Activated CD4-positive, alpha-beta memory T cell treated with anti-CD3 and anti-CD28 coated beads, Interleukin-2, amount 10 ng/mL, durations not matched to agents 7 days and 5 days (primary cell): Measurements from ENCODE around the gene SLC66A2. TPM values are rescaled to one million over a fixed set of nuclear protein-coding genes. Genes with fewer than 3 reads are reported as not detected.

Experiments
- CTCF ChIA-PET: fragments of 350-600 bp; sonication (Branson Sonifier 250); formaldehyde crosslinking; loops from one replicate; lab custom pipeline; 2021; ENCODE audit warnings: antibody characterized with exemption, inconsistent platforms; lab: Charles Lee
- POLR2A ChIA-PET: fragments of 350-600 bp; sonication (Branson Sonifier 250); formaldehyde crosslinking; loops from one replicate; lab custom pipeline; 2021; ENCODE audit warnings: antibody characterized with exemption; lab: Charles Lee
- DNase-seq: peaks from one replicate; pipeline ENCODE4 v3.0.0-alpha.2; 2020
- H3K27ac Mint-ChIP-seq: one replicate; pipeline ENCODE4 v1.8.0; 2021; ENCODE audit warnings: mild to moderate bottlenecking, mixed read lengths
- H3K27me3 Mint-ChIP-seq: one replicate; pipeline ENCODE4 v1.8.0; 2021; ENCODE audit warnings: mixed read lengths
- H3K36me3 Mint-ChIP-seq: one replicate; pipeline ENCODE4 v1.8.0; 2021; ENCODE audit warnings: low read depth, mixed read lengths
- H3K4me1 Mint-ChIP-seq: one replicate; pipeline ENCODE4 v1.8.0; 2021; ENCODE audit warnings: mixed read lengths
- H3K4me3 Mint-ChIP-seq: one replicate; pipeline ENCODE4 v1.8.0; 2021; ENCODE audit warnings: mild to moderate bottlenecking, mixed read lengths
- H3K9me3 Mint-ChIP-seq: one replicate; pipeline ENCODE4 v1.8.0; 2021; ENCODE audit warnings: mixed read lengths
- total RNA-seq, 2 experiments: library from RNA; stranded (reverse); gene quantifications; one replicate each; pipeline ENCODE4 v1.2.3, GENCODE V29; 2021

The SLC66A2 gene
- total RNA-seq, 2 experiments from 2014 or later = 28.6 to 32.0 TPM

DNA sequence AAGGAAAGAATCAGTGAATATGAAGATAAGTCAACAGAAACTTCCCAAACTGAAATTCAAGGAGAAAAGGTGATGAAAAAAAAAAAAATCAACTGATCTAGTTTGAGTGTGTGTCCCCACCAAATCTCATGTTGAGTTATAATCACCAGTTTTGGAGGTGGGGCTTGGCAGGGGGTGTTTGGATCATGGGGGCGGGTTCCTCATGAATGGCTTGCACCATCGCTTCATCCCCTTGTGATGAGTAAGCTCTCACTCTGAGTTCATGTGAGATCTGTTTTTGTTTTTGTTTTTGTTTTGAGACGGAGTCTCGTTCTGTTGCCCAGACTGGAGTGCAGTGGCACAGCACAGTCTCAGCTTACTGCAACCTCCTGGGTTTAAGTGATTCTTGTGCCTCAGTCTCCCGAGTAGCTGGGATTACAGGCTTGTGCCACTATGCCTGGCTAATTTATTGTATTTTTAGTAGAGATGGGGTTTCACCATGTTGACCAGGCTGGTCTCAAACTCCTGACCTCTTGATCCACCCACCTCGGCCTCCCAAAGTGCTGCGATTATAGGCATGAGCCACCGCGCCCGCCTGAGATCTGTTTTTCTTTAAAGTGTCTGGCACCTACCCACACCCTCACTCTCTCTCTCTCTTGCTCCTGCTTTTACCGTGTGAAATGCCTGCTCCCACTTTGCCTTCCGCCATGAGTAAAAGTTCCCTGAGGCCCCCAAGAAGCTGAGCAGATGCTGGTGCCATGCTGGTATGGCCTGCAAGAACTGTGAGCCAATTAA, 4.0 kb upstream of the SLC66A2 start:
- Mint-ChIP-seq H3K36me3 (no peaks in the 10 kb centered on the region), H3K4me3 (no peak overlapping the region), H3K9me3 (no peaks in the 10 kb centered on the region), H3K4me1 (peaks cover 16% of the 10 kb centered on the region), H3K27ac (no peak overlapping the region), H3K27me3 (peaks cover 15% of the 10 kb centered on the region)
- no peak for DNase-seq
- ChIA-PET CTCF (no interaction called here), POLR2A (no interaction called here)

DNA sequence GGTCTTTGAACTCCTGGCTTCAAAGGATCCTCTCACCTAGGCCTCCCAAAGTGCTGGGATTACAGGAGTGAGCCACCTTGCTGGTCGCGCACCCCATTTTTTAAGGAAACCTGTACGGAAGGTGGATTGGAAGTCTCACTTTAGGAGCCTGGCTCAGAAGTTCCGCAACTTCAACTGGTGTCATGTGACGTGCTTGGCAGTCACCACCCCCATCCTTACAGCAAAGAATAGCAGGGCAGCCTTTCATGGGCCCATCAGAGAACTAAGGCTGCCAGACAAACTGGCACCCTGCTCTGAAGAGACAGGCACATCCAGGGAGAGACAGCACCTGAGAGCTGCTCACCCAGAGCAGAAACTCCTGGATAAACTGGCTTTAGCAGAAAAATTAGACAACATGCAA, 3.3 kb upstream of the SLC66A2 start:
- Mint-ChIP-seq H3K27me3 (peaks cover 15% of the 10 kb centered on the region), H3K4me3 (no peak overlapping the region), H3K36me3 (peaks cover under 1% of the 10 kb centered on the region), H3K9me3 (no peaks in the 10 kb centered on the region), H3K27ac (no peak overlapping the region), H3K4me1 (peaks cover 16% of the 10 kb centered on the region)
- CTCF ChIA-PET = no interaction called here
- DNase-seq = no peak
- POLR2A ChIA-PET = no interaction called here

DNA sequence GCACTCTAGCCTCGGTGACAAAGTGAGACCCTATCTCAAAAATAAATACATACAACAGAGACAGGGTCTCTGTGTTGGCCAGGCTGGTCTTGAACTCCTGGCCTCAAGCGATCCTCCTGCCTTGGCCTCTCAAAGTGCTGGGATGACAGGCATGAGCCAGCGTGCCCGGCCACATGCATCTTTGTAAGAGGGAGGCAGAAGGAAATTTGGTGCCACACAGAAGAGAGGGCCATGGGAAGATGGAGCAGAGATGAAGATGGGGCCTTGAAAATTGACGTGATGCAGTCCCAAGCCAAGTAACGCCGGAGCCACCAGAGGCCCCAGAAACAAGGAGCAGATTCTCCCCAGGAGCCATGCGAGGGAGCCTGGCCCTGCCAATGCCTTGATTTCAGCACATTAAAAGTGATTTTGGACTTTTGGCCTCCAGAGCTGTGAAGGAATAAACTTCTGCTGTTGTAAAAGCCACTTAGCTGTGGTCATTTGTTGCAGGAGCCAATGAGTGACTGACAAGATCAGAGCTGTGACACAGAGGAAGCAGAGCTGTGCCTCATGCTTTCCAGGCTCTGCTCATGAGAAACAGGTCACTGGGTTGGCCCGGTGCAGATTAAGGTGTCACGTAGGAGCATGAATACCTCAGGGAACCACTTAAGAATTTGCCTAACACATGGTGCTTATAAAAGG, 2.7 kb upstream of the SLC66A2 start:
- no peak for DNase-seq
- Mint-ChIP-seq H3K4me3 (no peak overlapping the region), H3K27ac (no peak overlapping the region), H3K36me3 (peaks cover 4% of the 10 kb centered on the region), H3K27me3 (peaks cover 15% of the 10 kb centered on the region), H3K9me3 (no peaks in the 10 kb centered on the region), H3K4me1 (peaks cover 19% of the 10 kb centered on the region)
- CTCF ChIA-PET = no interaction called here
- POLR2A ChIA-PET = interaction anchor here (3.6 kb wide), 1 partner anchor 8 kb away, joined by 34 read pairs; no protein-coding TSS in a partner anchor

DNA sequence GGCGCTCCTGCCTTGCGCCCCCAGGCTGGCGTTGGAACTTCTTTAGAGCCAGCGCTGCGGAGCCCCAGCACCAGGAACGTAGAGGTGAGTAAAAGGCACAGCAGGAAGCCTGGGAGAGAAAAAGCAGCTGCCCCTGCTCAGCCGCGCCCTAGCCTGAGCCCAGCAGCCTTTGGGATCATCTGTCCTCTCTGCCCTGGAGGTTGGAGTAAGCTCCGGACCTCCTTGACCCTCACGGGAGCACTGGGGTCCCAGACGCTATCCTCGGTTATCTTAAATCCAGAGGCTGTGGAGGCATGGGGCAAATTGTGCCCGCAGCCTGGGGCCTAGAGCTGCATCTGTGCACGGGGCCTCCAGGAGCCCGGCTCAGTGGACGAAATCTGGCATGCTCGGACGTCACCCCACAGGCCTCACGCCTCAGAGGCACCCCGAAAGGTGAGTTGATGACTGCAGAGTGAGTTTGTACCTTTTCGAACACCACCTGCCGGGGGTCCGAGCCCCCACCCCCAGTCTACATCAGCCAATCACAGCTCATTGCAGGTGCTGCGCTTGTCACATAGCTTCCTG, 1.6 kb upstream of the SLC66A2 start:
- Mint-ChIP-seq H3K9me3 (no peaks in the 10 kb centered on the region), H3K4me1 (peaks cover 23% of the 10 kb centered on the region), H3K27ac (no peak overlapping the region), H3K27me3 (peaks cover 15% of the 10 kb centered on the region), H3K36me3 (peaks cover 8% of the 10 kb centered on the region), H3K4me3 (no peak overlapping the region)
- CTCF ChIA-PET = interaction anchor here (0.7 kb wide), 1 partner anchor 14 kb away, joined by 3 read pairs; no protein-coding TSS in a partner anchor
- POLR2A ChIA-PET = interaction anchor here (3.6 kb wide), 1 partner anchor 9 kb away, joined by 34 read pairs; no protein-coding TSS in a partner anchor
- DNase-seq = no peak

DNA sequence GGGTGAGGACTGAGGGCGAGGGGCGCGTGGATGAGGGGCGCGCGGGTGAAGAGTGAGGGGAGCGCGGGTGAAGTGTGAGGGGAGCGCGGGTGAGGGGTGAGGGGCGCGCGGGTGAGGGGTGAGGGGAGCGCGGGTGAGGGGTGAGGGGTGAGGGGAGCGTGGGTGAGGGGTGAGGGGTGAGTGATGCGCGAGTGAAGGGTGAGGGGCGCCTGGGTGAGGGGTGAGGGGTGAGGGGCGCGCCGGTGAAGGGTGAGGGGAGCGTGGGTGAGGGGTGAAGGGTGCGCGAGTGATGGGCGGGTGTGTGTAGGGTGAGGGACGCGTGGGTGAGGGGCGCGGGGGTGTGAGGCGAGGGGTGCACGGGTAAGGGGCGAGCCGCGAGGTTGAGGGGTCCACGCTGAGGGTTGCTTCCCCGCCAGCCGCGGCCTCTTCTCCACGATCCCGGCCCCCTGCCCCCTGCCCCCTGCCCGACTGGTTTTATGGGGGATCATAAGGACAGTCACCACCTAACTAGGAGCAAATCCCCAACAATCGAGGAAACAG, 1.1 kb upstream of the SLC66A2 start:
- no peak for DNase-seq
- ChIA-PET POLR2A (interaction anchor here (0.9 to 3.6 kb wide), 4 partner anchors 10 to 273 kb away, joined by 4 to 34 read pairs (median 23); partner anchors contain the start of genes CTDP1, RBFA and TXNL4A), CTCF (interaction anchor here (1.7 kb wide), 1 partner anchor 33 kb away, joined by 10 read pairs; no protein-coding TSS in a partner anchor)
- H3K4me1 Mint-ChIP-seq = peaks cover 23% of the 10 kb centered on the region
- peaks cover 8% of the 10 kb centered on the region for H3K36me3 Mint-ChIP-seq
- no peak overlapping the region for H3K27ac Mint-ChIP-seq
- H3K27me3 Mint-ChIP-seq = peaks cover 15% of the 10 kb centered on the region
- no peak overlapping the region for H3K4me3 Mint-ChIP-seq
- H3K9me3 Mint-ChIP-seq = no peaks in the 10 kb centered on the region

DNA sequence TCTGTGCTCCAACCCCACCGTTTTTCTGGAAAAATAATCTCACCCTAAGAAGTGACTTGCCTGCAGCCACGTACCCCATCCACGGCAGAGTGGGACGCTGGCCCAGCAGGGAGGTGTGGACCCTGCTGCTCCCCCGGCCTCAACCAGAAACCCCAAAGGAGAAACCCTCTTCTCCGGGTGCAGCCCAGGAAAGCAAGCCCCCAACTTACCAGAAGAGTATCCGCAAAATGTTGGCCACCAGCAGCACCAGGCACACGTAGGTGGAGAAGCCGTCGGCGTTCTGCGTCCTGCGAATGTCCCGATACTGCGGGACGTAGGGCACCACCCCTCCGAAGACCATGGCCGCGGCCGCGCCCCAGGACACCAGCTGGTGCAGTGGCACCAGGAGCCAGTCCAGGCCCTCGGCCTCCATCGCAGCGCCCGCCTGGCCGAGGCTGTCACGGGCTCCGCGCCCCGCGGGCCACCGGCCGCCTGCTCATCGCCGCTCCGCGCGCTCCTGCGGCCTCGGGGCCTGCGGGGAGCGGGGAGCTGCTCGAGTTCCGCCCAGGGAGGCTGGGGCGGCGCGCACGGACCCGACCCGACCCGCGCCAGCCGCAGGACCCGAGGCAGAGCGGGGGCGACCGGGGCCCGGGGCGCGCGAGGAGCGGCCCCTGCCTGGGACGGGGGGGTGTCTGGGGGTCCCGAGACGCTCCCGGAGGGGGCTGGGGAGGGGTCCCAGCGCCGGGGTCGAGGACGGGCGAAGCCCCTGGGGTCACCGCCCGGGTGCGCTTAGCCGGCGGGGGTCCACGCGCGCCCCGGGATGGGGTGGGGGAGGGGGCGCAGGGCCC, 725 bp downstream of the SLC66A2 start:
- Mint-ChIP-seq H3K4me3 (peak overlapping the region; percentile 82), H3K27me3 (peaks cover 11% of the 10 kb centered on the region), H3K27ac (peak overlapping the region; percentile 42), H3K9me3 (no peaks in the 10 kb centered on the region), H3K4me1 (peaks cover 23% of the 10 kb centered on the region), H3K36me3 (peaks cover 12% of the 10 kb centered on the region)
- no peak for DNase-seq
- ChIA-PET POLR2A (interaction anchor here (0.7 to 3.6 kb wide), 6 partner anchors 9 to 271 kb away, joined by 3 to 34 read pairs (median 9); partner anchors contain the start of genes CTDP1 and TXNL4A), CTCF (interaction anchor here (1.0 to 1.8 kb wide), 3 partner anchors 9 to 84 kb away, joined by 3 to 10 read pairs (median 4); partner anchors contain the start of gene RBFA)

DNA sequence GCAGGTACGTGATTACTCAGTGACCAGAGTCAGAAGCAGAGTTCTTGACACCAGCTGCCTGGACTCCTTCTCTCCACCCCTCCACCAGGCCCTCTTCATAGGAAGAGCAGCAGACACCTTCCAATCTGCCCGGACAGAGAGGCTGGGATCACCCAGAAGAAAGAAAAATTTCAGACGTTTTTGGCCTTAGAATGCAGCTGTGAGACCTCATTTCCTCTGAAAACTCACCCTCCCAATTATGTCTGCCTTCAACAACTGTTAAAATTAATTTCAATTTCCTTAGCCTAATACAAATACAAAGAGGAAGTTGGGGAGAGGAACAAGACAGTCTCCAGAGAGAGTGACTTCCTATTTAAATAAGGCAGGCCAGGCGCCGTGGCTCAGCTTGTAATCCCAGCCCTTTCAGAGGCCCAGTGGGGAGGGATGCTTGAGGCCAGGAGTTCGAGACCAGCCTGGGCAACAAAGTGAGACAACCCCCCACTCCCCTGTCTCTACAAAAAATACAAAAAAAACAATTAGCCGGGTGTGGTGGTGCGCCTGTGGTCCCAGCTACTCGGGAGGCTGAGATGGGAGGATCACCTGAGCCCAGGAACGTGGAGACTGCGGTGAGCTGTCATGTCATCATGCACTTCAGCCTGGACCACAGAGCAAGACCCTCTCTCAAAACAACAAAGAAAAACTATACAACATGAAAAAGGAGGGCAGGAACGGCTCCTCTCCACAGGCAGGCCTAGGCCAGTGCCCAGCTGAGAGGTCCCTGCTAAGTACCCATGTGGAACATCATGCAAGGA, 1.6 kb downstream of the SLC66A2 start:
- ChIA-PET CTCF (interaction anchor here (1.0 to 1.8 kb wide), 2 partner anchors 10 to 85 kb away, joined by 3 to 4 read pairs; partner anchors contain the start of gene RBFA), POLR2A (interaction anchor here (0.6 to 3.6 kb wide), 6 partner anchors 10 to 556 kb away, joined by 3 to 34 read pairs (median 5); partner anchors contain the start of gene TXNL4A)
- peaks cover 19% of the 10 kb centered on the region for H3K4me1 Mint-ChIP-seq
- H3K27ac Mint-ChIP-seq = peak overlapping the region; percentile 42
- H3K9me3 Mint-ChIP-seq = no peaks in the 10 kb centered on the region
- H3K36me3 Mint-ChIP-seq = peaks cover 12% of the 10 kb centered on the region
- DNase-seq = no peak
- peaks cover 6% of the 10 kb centered on the region for H3K27me3 Mint-ChIP-seq
- peak overlapping the region; percentile 82 for H3K4me3 Mint-ChIP-seq

DNA sequence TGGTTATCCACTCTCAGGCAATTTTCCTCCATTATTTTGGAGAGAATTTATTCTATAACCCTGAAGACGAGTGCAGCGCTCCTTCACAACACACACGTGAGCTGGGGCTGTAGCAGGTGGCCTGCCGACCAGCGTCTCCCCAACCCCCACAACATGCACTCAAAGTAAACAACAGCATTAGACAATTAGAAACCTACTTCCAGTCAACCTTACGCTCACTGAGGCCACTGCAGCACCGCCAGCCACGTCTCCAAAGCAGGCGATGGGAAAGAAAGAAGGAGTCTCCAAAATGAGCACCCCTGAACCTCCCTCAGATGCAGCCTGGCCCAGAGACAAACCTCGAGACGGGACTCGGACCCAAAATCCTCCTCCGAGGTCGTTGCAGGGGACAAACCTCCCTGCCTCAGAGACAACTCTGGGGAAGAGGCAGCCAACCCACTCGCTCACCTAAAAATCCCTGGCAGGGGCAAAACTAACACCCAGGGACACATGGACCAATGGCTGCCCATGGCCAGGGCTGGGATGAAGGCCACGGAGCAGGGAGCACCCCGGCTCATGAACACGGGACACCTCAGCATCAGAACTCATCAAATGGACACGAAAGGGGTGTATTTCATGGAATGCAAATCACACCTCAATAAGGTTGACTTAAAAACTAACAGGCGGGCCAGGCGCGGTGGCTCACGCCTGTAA, 2.6 kb downstream of the SLC66A2 start:
- Mint-ChIP-seq H3K36me3 (peaks cover 12% of the 10 kb centered on the region), H3K27me3 (peaks cover under 1% of the 10 kb centered on the region), H3K9me3 (no peaks in the 10 kb centered on the region), H3K27ac (no peak overlapping the region), H3K4me3 (peak overlapping the region; percentile 10), H3K4me1 (peaks cover 28% of the 10 kb centered on the region)
- no peak for DNase-seq
- CTCF ChIA-PET = no interaction called here
- POLR2A ChIA-PET = interaction anchor here (1.2 to 2.1 kb wide), 2 partner anchors 11 to 160 kb away, joined by 4 to 6 read pairs; no protein-coding TSS in a partner anchor

DNA sequence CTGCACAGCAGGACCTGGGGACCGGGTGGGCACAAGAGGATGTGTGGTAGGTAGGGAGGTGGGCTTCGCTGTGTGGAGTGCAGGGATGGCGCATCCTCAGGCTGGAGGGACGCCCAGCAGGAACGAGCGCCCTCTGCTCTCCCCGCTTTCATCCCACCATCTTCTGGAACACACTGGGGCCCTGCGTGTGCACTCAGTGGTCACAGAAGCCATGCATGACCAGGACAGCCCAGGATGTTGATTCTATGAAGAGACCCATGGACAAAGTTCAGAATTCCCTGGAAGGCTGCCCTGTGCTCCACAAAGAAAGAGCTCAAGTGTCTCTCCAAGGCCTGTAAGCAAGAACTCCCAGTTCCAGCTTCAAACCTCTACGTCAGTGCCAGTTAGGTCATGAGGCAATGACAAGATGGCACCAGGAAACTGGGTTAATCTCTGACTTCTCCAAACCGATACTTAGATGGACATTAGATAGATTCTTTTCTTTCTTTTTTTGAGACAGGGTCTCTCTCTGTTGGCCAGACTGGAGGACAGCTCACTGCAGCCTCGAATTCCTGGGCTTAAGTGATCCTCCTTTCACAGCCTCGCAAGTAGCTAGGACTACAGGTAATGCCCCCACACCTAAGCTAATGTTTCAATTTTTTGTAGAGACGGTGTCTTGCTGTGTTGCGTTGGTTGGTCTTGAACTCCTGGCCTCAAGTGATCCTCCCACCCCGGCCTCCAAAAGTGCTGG, 3.4 kb downstream of the SLC66A2 start:
- peaks cover 28% of the 10 kb centered on the region for H3K4me1 Mint-ChIP-seq
- H3K36me3 Mint-ChIP-seq = peaks cover 12% of the 10 kb centered on the region
- no peak for DNase-seq
- no peak overlapping the region for H3K27ac Mint-ChIP-seq
- H3K4me3 Mint-ChIP-seq = no peak overlapping the region
- POLR2A ChIA-PET = no interaction called here
- CTCF ChIA-PET = no interaction called here
- H3K9me3 Mint-ChIP-seq = no peaks in the 10 kb centered on the region
- H3K27me3 Mint-ChIP-seq = no peaks in the 10 kb centered on the region

DNA sequence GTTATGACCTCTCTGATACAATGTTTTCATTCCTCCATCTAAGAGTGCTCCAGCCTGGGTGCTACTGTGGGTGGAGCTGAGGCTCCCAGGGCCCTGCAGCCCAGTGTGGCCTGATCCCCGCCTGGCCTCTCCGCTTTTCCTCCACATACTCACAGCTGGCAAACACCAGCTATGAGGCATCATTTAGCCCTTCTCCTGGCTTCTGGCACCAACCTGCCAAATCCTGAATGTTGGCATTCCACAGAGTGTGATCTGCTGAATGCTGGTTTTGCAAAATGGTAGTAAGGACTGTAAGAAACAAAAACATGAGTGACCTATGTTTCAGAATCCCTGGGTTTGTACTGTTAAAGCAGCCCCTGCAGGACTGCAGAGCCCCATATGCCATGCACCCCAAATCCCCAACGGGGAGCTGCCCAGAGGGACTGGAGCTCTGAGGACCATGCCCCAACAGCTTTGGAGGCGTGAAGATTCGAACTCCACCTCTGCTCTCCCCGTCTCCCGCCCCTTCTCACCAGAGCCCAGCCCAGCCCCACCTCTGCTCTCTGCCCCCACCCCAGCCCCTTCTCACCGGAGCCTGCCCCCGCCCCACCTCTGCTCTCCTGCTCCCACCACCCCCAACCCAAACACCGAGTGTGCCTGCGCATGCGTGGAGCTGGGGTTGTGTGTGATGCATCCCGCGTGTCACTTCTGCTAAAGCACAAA, 4.2 kb downstream of the SLC66A2 start:
- Mint-ChIP-seq H3K27ac (no peak overlapping the region), H3K4me3 (no peak overlapping the region), H3K27me3 (no peaks in the 10 kb centered on the region), H3K4me1 (peaks cover 28% of the 10 kb centered on the region), H3K36me3 (peaks cover 15% of the 10 kb centered on the region), H3K9me3 (no peaks in the 10 kb centered on the region)
- DNase-seq = no peak
- CTCF ChIA-PET = no interaction called here
- POLR2A ChIA-PET = interaction anchor here (0.7 kb wide), 1 partner anchor 12 kb away, joined by 4 read pairs; no protein-coding TSS in a partner anchor
